GM10248 (cell line): ENCODE measurements around the gene CSK.

Experiments used
- CTCF ChIA-PET: fragments of 300-600 bp; sonication (Branson Sonifier 250); formaldehyde crosslinking; extraction: SDS; loops from one replicate; lab custom pipeline; 2021; ENCODE audit warnings: antibody characterized with exemption; lab: Yijun Ruan, JAX
- POLR2A ChIA-PET: fragments of 350-650 bp; sonication (Branson Sonifier 250); formaldehyde crosslinking; extraction: SDS; loops from one replicate; lab custom pipeline; 2020; ENCODE audit warnings: antibody characterized with exemption; lab: Yijun Ruan, JAX
- DNase-seq: peaks from one replicate; pipeline ENCODE4 v3.0.0; 2012; ENCODE audit errors: extremely low spot score
- CTCF ChIP-seq: IDR thresholded peaks from 2 replicates; pipeline ENCODE4 v1.5.1; 2012; ENCODE audit warnings: mild to moderate bottlenecking, low read depth; ENCODE audit errors: extremely low read depth, missing control alignments, control extremely low read depth

Gene CSK

GRCh38 chr15:74752531-74752930 is 29.3 kb upstream of the CSK start:
- POLR2A ChIA-PET: no interaction called here
- no peak for DNase-seq
- CTCF ChIA-PET: interaction anchor here (1.3 to 2.9 kb wide), 4 partner anchors 10 to 119 kb away, joined by 3 to 22 read pairs (median 6); no protein-coding TSS in a partner anchor
- no peak for TF ChIP-seq CTCF

- POLR2A ChIA-PET: no interaction called here
These were observed 27.2 kb upstream of the CSK start for GRCh38 chr15:74754593-74755215.

GRCh38 chr15:74758736-74759135 is 23.1 kb upstream of the CSK start:
- CTCF ChIA-PET: interaction anchor here (2.7 to 11.1 kb wide), 3 partner anchors 12 to 126 kb away, joined by 14 to 112 read pairs (median 16); no protein-coding TSS in a partner anchor
- no peak for DNase-seq
- no peak for TF ChIP-seq CTCF
- POLR2A ChIA-PET: no interaction called here

More at GRCh38 chr15:74754593-74755215, 27.2 kb upstream of the CSK start:
- CTCF ChIA-PET: interaction anchor here (1.4 to 11.1 kb wide), 2 partner anchors 16 to 241 kb away, joined by 4 to 112 read pairs; partner anchors contain the start of gene SCAMP5
- DNase-seq: no peak
- no peak for TF ChIP-seq CTCF

GRCh38 chr15:74762791-74763150 is 19.1 kb upstream of the CSK start:
- CTCF ChIA-PET: interaction anchor here (1.1 to 11.1 kb wide), 4 partner anchors 8 to 188 kb away, joined by 5 to 112 read pairs (median 8); no protein-coding TSS in a partner anchor
- TF ChIP-seq CTCF: no peak
- no peak for DNase-seq
- POLR2A ChIA-PET: no interaction called here

- DNase-seq: no peak
- ChIA-PET CTCF (interaction anchor here (1.1 to 11.1 kb wide), 4 partner anchors 8 to 187 kb away, joined by 5 to 112 read pairs (median 8); no protein-coding TSS in a partner anchor), POLR2A (no interaction called here)
- TF ChIP-seq CTCF: no peak
These were observed 18.5 kb upstream of the CSK start for GRCh38 chr15:74763416-74763815.

- TF ChIP-seq CTCF: no peak
- CTCF ChIA-PET: interaction anchor here (1.5 to 21.6 kb wide), 18 partner anchors 7 to 395 kb away, joined by 4 to 1226 read pairs (median 17); partner anchors contain the start of genes CLK3, CPLX3, CSK and CYP1A1
- POLR2A ChIA-PET: interaction anchor here (1.2 kb wide), 1 partner anchor 136 kb away, joined by 4 read pairs; no protein-coding TSS in a partner anchor
- no peak for DNase-seq
These were observed 14.4 kb upstream of the CSK start for GRCh38 chr15:74767167-74768098.
